WERI-Rb-1 (cell line): ENCODE results near the gene CRIP3.

ENCODE experiments used
- DNase-seq: peaks from one replicate; pipeline ENCODE4 v3.0.0-alpha.2; 2020
- H3K27ac ChIP-seq: fragments of 250-450 bp; sonication (Bioruptor Pico); 2 replicates; pipeline ENCODE4 v1.5.1; 2020; ENCODE audit warnings: mild to moderate bottlenecking, moderate library complexity
- H3K27me3 ChIP-seq: fragments of 250-450 bp; sonication (Bioruptor Pico); 2 replicates; pipeline ENCODE4 v1.5.1; 2021; ENCODE audit warnings: mild to moderate bottlenecking, low read depth, moderate library complexity; ENCODE audit not compliant: insufficient read depth, severe bottlenecking
- H3K36me3 ChIP-seq: fragments of 250-450 bp; sonication (Bioruptor Pico); 2 replicates; pipeline ENCODE4 v1.5.1; 2020; ENCODE audit warnings: mild to moderate bottlenecking, moderate library complexity
- H3K4me3 ChIP-seq: 2 replicates; pipeline ENCODE4 v1.5.1; 2011; ENCODE audit warnings: low read depth, mild to moderate bottlenecking, control low read depth, low read length
- H3K9me3 ChIP-seq: fragments of 250-450 bp; sonication (Bioruptor Pico); 2 replicates; pipeline ENCODE4 v1.5.1; 2021; ENCODE audit warnings: mild to moderate bottlenecking, moderate library complexity; ENCODE audit not compliant: severe bottlenecking
- TF ChIP-seq, protein P1 (sequence below): IDR thresholded peaks from 2 replicates; pipeline ENCODE4 v1.5.1; 2011; ENCODE audit warnings: low read depth, mild to moderate bottlenecking, control low read depth, inconsistent platforms, low read length

Gene CRIP3

DNA sequence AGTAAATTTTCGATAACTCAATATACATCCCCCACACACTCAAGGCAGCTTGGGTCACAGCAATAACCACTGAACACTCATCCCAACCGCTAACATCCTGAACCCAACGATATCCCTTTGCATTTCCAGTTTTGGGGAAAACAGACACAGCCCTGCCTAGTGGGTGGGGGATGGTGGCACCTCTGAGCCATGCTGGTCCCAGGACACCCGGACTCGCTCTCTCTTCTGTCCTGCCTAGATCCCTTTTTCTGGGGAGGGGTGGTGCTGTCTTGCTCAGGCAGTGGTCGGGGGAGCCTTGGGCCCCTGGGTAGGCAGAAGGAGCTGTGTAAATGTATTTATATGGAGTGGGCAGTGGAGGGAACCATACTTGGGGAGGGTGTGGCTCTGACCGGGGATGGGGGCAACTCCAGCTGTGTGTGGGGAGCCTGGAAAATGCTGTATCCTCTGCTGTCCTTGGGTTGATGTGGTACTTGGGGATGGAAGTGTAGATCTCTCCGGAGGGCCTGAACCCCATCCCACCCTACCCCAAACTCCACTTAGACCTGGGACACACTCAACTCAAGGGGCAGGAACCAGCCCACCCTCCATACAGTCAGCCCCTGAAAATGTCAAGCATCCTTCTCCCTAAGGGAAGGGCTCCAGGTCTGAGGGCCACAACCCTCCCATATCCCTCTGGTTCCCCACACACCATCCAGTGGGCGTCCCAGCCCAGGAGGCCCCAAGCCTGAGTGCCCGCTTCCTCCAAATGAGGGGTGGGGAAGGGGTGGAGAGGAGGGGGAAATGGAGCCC, 34.3 kb downstream of the CRIP3 start:
- TF ChIP-seq, protein P1, sequence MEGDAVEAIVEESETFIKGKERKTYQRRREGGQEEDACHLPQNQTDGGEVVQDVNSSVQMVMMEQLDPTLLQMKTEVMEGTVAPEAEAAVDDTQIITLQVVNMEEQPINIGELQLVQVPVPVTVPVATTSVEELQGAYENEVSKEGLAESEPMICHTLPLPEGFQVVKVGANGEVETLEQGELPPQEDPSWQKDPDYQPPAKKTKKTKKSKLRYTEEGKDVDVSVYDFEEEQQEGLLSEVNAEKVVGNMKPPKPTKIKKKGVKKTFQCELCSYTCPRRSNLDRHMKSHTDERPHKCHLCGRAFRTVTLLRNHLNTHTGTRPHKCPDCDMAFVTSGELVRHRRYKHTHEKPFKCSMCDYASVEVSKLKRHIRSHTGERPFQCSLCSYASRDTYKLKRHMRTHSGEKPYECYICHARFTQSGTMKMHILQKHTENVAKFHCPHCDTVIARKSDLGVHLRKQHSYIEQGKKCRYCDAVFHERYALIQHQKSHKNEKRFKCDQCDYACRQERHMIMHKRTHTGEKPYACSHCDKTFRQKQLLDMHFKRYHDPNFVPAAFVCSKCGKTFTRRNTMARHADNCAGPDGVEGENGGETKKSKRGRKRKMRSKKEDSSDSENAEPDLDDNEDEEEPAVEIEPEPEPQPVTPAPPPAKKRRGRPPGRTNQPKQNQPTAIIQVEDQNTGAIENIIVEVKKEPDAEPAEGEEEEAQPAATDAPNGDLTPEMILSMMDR = no peak
- H3K27me3 ChIP-seq = no peaks in the 10 kb centered on the region
- no peaks in the 10 kb centered on the region for H3K9me3 ChIP-seq
- no peak overlapping the region for H3K27ac ChIP-seq
- no peak for DNase-seq
- H3K36me3 ChIP-seq = no peaks in the 10 kb centered on the region
- no peak overlapping the region for H3K4me3 ChIP-seq

DNA sequence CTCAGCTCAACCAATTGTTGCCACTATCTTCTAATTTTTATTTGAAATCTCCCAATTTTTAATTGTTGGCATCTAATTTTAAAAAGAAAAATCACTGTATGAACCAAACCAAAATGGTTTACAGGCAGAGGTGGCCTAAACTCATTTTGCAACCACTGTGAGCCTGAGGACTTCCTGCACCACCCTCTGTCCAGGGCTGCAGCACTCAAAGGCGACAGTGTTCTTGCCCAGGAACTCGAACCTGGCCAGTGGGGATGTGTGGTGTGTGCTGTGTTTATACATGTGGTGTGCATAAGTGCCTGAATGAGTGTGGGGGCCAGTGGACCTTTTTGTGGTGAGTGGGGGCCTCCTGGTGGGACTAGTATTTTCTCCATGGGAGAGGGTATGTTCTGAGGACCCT, 34.9 kb downstream of the CRIP3 start:
- no peaks in the 10 kb centered on the region for H3K9me3 ChIP-seq
- no peaks in the 10 kb centered on the region for H3K27me3 ChIP-seq
- H3K27ac ChIP-seq = no peak overlapping the region
- no peak overlapping the region for H3K4me3 ChIP-seq
- TF ChIP-seq, protein P1 = no peak
- DNase-seq = no peak
- H3K36me3 ChIP-seq = no peaks in the 10 kb centered on the region

DNA sequence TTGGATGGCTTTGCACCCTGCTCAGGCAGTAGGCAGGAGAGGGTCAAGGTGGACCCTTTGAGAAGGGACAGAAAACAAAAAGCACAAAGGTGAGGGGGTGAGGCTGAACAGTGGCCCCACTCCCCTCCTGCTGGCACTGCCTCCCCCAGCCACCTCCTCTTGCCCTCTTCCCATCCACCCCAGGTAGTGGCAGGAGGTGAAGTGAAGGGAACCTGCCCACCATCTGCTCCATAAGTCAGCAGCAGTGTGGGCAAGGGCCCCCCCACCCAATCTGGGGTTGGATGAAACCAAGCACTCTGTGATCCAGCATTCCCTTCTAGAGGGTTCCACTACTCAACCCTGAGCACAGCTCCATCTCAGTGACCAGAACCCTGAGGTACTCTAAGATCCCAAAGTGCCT, 36.7 kb downstream of the CRIP3 start:
- Histone ChIP-seq H3K36me3 (no peaks in the 10 kb centered on the region), H3K27me3 (no peaks in the 10 kb centered on the region), H3K4me3 (no peak overlapping the region), H3K27ac (no peak overlapping the region), H3K9me3 (no peaks in the 10 kb centered on the region)
- no peak for DNase-seq
- TF ChIP-seq, protein P1 = no peak

DNA sequence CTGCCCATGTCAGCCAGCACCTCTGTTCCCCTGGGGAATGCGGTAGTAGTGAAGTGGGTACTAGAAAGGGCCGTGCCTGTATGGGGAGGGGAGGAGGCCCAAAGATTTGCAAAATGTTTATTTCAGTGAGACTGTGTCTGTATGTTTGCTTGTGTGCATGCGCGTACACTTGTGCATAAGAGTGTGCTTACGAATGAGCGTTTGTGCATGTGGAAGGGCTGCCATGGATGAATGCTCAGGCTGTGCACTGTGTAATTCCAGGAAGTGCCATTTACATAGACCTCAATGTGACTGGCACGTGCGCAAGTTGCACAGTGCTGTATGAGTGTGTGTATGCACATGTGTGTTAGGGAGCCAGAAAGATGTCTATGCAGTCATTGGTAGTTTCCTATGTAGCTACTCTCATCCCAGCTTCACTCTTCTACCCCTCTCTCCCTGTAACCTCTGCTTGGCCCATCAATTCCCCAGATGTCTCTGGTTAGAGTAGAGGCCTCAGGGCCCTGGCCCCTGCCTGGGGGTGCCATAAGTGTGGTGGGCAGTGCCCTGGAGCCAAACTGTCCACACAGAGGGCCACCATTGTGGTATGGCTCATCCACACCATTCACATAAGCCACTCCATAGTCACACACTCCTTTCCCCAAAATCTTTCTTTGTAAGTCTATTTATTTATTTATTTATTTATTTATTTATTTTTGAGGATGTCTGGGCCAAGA, 37.4 kb downstream of the CRIP3 start:
- no peak for DNase-seq
- Histone ChIP-seq H3K9me3 (no peaks in the 10 kb centered on the region), H3K27ac (no peak overlapping the region), H3K4me3 (no peak overlapping the region), H3K36me3 (no peaks in the 10 kb centered on the region), H3K27me3 (no peaks in the 10 kb centered on the region)
- TF ChIP-seq, protein P1 = no peak

DNA sequence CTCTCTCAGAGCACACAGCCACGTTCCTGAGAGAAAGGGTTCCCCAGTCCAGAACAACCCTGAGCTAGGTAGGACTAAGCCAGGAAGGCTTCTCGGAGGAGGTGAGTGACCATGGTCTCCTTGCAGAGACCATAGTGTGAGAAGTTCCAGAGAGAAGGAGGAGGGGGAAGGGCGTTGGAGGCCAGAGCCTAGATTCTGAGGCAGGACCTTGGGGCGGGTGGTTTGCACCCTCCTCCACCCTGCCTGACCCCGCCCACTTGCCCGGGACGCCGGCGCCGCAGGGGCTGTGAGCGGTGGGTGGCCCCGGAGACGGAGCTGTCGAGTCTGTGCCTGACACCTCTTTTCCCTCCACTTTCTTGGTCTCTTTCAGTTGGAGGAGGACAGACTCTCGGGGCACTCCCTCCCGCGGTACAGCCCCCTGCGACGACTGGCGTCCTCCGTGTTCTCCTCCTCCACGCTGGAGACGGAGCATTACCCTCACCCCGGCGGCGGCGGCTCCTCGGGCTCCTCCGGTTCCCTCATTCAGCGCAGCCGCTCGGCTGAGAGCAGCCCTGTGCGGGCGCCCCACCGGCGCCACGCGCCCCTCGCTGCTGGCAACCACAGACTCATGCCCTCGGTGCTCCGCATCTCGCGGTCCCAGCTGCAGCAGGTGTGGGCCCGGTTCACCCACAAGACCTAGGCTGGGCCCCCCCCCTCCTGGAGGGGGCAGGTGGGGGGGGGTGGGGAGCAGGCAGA, 39.2 kb downstream of the CRIP3 start:
- DNase-seq = no peak
- Histone ChIP-seq H3K36me3 (no peaks in the 10 kb centered on the region), H3K9me3 (no peaks in the 10 kb centered on the region), H3K4me3 (no peak overlapping the region), H3K27me3 (no peaks in the 10 kb centered on the region), H3K27ac (no peak overlapping the region)
- TF ChIP-seq, protein P1 = no peak
